HG02571 (cell line): ENCODE data around the gene SLC40A1.

Experiments used
- ATAC-seq: cut with Tn5 transposase; IDR thresholded peaks from one replicate; pipeline ENCODE4 v1.9.1; 2021; ENCODE audit warnings: mild to moderate bottlenecking, moderate library complexity; ENCODE audit not compliant: unreplicated experiment

Gene SLC40A1

GRCh38 chr2:189543367-189543766 lies 37.2 kb downstream of the SLC40A1 start:
- no peak for ATAC-seq

DNA sequence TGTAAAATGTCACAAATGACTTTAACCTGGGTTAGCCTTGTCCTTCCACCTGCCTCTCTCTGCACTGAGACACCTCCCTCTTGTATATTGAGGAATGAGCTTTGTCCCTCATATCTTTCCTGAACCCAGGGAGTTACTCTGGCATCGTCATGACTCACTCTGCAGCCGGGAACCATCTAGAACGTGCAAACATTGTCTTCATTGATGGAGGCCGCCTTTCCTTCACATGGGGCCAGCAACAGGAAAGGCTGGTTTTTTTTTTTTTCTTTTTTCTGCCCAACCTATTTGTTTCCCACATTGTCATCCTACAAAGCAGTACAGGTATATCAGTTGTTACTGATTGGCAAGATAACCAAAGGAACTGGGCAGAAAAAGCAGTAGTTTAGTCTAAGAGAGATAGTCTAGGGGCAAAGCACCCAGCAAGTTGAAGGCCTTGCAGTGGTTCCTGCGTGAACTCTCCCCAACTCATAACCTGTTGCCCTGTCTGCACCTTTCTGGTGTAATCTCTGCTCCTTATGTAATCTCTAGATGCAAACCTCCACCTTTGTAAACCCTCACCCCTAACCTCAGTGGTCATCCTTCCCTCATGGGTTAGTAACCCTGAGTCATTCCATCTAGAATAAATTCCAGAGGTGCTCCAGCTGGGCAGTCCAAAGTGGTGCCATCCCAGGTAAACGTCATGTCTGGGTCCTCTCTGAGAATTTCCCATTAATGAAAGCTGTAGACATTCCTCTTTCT lies 38.3 kb downstream of the SLC40A1 start:
- no peak for ATAC-seq

DNA sequence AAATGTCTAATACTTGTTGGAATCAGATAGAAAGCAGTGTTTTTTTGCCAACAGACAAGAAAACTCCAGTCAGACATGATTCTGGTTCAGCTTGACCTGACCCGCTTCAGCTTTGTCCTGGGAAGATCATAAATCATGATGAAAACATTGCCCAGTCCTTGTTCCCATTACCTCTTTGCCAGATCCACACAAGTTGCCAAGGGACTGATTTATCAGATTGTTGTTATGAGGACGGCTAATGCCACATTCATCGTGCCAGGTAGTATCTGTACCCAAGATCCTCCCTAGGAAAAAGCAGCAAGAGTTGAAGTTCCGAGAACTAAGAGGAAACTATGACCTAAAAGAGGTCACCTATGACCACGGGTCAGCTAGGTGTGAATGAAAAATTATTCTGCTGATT lies 39.0 kb downstream of the SLC40A1 start:
- ATAC-seq = no peak

DNA sequence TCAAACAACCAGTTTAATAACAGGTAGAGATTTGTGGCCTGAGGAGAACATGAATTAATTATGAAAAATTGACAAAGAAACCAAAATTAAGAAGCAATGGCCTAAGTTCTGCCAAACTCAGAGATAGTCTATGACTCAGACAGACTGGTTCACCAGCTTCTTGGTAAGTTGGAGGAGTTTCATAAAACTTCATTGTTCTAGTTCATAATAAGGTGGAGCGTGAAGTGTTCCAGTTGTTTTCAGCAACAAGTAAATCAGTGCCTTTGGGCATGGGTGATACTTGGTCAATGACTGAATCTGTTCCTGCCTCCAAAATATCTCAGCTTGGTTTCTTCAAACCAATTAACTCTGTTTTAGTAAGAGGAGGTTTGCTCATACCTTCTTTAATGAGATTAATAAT lies 40.0 kb downstream of the SLC40A1 start:
- ATAC-seq = no peak

- ATAC-seq = no peak
These were observed 42.2 kb downstream of the SLC40A1 start for GRCh38 chr2:189538402-189538801.

DNA sequence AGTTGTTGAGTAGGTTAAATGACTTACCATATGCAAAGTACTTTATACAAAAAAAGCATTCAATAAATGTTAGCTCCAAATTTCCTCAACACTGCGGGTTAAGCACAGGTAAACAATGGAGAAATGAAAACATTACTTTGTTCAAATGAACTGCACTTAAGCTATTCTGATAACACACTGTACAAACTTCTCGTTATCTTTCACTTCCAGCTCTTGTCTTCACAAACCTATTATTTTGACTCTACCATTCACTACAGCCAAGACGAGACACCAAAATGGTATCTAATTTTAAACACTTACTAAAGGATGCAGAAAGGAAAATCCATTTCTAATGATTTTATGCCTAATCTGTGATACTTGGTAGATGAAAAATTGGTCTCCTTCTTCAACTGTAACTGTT lies 43.8 kb downstream of the SLC40A1 start:
- no peak for ATAC-seq

DNA sequence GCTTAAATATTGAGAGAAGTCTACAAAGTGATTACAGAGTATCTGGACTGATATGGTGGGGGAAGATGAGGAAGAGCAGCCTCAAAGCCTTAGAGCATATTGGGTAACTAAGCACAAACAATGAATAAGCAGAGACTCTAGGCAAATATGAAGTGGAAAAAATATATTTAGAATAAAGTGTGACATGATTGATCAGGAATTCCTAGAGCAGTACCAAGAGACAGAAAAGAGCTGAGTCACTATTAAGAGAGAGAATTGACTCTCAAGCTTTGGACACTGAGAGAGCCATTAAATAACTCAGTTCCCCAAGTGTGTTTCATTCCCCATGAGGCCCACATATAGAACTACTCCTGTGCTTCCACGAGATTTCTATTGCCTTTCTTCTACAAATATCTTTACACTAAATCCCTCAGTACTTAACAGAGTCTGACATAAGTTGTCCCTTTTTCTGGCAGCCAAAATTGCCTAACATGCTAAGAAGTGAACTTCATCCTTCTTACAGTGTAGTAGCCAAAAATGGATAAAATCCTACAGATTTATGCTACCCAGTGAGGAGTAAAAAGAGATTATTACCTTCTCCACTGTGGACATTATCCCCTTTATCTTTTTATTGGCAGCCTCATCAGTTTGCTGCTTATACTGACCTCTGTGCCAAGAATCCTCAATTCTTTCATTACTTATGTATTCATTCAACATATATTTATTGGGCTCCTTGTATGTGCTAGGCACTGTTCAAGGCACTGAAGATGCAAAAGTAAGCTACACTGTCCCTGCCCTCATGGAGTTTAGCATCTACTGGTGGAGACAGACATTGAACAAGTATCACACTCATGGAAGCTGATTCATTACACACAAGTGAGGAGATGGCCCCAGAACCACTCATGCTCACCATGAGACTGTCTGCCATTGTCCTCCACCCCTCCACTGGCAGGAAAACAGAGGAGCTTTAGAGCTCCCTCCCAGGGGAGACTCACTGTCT lies 45.4 kb downstream of the SLC40A1 start:
- ATAC-seq = no peak

- ATAC-seq = no peak
These were observed 47.1 kb downstream of the SLC40A1 start for GRCh38 chr2:189533288-189534035.

GRCh38 chr2:189530965-189531637 lies 49.5 kb downstream of the SLC40A1 start:
- no peak for ATAC-seq

- ATAC-seq = no peak
These were observed 52.0 kb downstream of the SLC40A1 start for GRCh38 chr2:189528617-189529016.

DNA sequence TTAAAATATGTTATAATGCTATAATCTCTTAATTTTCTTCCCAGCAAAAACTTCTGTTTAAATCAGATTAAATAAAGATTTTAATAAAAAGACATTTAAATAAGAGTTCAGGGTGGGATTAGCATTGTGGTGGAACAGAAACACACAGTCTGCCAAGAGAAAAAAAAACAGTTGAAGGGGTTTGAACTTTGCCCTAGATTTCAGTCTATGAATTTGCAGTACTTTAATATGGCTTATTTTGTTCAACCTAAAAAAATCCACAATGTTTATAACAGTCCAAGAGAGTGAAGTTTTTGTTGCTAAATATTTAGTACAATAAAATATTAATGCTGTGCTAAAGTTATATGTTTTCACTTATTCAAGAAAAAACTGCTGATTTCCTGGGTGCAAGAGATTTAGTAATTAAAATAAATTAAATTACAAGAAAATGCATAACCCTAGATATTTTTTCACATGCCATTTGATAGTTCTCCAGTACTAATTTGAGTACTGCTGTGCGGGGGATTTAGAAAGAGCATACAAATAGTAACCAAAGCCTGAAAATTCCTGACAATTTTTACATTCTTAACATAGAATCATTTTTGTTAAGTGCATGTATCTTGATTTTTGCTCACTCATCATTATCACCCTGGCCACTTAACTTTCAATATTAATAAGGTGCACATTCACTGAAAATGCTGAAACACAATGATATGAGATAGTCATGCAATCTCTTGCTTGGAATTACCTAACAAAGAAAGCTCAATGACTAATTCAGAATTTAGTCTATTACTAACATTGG lies 52.6 kb downstream of the SLC40A1 start:
- no peak for ATAC-seq

GRCh38 chr2:189527041-189527750 lies 53.4 kb downstream of the SLC40A1 start:
- no peak for ATAC-seq

DNA sequence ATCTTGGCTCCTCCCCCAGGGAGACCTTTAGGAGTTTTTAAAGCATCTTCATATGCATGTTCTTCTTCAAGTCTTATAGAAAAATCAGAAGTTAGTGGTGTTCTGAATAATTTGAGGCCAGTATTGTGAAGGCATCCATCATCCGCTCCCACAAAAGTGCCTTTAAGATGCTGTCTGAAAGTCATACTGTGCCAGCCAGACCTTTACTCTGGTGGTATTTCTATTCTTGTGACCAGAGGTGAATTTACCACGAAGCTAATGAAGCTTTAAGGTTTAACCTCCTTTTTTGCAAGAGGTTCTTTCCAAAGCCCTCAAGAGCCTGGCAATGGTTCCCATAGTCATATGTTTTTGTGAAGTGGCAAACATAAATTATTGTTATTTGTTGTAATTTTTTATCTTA lies 54.3 kb downstream of the SLC40A1 start:
- no peak for ATAC-seq

- no peak for ATAC-seq
These were observed 55.8 kb downstream of the SLC40A1 start for GRCh38 chr2:189524746-189525145.

GRCh38 chr2:189522435-189523151 lies 58.0 kb downstream of the SLC40A1 start:
- no peak for ATAC-seq

DNA sequence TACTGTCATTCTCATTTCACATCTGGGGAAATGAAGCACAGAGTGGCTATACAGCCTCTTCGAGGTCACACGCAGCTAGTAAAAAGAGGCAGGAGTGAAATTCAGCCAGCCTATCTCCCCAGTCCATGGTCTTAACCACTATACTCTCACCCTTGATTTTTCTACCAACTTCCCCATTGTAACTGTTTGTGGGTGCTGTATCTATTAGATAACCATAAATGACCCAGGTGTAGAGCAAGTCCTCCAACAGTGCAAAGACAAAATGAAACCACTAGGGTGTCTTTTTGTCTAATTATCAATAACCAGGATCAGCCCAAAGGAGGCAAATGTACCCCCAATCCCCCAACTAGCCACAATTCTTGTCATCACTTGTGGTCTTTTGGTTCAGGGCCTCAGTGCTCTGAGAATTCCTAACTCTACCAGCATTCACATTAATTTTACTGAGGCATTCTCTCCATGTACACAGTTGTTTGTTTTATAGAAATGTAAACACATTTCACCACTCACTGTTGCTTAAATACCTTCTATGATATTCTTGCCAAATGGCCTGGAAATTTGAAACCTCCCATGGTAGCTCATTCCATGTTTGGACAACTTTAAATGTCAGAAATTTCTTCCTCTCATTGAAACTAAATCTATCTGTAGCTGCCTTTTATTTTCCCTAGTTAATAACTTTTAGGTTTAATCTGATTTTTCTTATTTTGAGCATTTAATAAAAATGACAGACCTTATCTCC lies 58.7 kb downstream of the SLC40A1 start:
- ATAC-seq = no peak

DNA sequence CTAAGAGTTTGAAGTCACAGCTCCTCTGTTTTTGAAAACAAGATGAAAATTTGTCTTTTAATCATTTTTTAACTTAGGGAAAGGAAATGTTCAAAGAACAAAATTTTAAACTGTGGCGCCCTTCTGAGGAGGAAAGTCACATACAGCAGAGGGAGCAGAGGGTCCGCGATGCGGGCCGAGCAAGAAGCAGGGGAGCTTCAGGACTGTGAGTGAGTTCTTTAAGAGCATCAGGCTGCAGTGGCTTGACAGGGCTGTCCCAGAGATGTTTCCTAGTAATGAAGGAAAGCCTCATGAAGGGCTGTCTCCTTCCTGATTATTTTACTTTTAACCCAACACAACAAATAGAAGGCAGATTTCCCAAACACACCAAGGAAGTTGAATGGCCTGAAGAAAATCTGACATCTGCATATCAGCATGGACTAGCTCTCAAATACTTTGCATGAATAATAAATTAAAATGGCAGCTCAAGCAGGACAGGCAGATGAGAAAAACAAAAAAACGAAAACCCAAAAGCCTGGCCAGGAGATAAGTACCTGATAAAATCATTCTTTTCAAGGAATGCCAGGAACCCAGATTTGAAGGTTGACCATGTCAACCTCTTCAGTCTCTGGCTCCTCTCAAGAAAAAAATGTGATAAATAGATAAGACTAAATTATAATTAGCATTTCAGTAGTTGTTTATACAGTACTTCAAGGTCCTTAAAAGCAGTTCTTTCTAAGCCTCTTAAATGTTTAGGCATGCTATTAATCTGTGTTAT lies 60.8 kb downstream of the SLC40A1 start:
- ATAC-seq = no peak
